T-helper 2 cell treated with Interferon-gamma antibody and Interleukin-4, amounts not matched to agents 100 ng/mL and 5 ng/mL, for 36 hours (primary cell): ENCODE data around the gene DGKK. TPM values are rescaled to one million over a fixed set of nuclear protein-coding genes. Genes with fewer than 3 reads are reported as not detected.

ENCODE experiments used
- intact Hi-C: fragments of 100-400 bp; cut with micrococcal nuclease; formaldehyde crosslinking; loops from one replicate; pipeline ENCODE4 v1.15.1; 2023
- total RNA-seq: library from RNA; stranded (reverse); gene quantifications from 2 replicates; pipeline ENCODE4 v1.2.3, GENCODE V29; 2022

The DGKK gene
- not detected in 2 replicates for total RNA-seq

GRCh38 chrX:50470103-50471031, at the start of gene DGKK:
Gene DGKK, minus strand, starts transcription at chrX:50470825. Its CDS starts 147 bp downstream, at chrX:50470678.
- intact Hi-C loops, result no loop called here

DNA sequence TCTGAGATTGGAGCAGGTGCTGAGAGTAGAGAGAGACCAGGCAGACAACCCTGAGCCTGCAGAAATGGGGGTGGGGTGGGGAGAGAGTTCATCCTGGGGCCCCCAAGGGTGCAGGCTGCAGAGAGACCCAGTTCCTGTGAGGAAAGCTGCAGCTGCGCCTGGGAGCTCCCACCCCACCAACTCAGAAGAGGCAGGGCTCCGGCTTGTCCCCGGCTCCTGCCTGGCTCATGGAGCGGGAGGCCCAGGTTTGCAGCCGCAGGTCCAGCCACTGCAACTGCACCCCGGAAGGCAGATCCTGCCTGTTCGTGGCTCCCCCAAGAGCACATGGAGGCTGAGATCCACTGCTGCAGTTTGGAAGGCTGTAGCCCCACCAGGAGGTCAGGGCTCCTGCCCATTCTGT, 44.2 kb upstream of the DGKK start:
- intact Hi-C loops, result no loop called here

DNA sequence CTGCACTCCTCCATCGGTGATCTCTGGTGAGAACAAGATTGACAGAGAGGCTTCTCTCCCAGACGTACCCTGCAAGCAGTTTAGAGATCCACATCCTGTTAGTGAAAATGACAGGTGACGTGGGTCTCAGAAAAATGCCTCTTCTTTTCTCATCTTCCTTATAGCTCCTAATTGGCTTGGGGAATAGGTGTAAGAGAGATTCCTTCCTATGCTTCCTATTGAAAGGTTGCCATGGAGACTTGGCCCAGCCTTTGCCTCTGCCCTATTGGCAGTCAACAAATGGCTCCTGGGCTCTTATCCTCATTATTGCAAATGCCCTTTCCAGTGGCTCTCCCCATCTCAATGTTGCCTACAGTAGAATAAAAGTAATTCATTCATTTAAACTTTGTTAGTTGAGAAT, 26.5 kb upstream of the DGKK start:
- intact Hi-C loops, result no loop called here

DNA sequence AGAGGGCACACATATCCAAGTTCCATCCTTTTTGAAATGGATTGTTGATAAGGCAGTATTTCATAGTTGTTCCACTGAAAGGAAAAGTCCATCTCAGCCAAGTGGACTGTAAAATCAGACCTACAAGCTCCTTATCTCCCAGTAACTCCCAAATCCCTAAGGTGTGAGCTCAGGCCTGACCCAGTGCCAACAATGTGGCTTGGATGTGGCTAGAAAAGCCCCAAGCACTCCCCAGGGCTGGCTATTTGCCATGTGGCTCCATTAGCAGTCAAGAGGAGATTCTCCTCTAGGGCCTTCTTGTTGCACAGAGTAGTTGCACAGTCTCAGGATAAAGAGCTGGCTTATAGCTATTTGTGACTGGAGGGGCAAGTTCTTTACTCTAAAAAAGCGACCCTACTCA, 25.0 kb upstream of the DGKK start:
- intact Hi-C loops, result no loop called here

DNA sequence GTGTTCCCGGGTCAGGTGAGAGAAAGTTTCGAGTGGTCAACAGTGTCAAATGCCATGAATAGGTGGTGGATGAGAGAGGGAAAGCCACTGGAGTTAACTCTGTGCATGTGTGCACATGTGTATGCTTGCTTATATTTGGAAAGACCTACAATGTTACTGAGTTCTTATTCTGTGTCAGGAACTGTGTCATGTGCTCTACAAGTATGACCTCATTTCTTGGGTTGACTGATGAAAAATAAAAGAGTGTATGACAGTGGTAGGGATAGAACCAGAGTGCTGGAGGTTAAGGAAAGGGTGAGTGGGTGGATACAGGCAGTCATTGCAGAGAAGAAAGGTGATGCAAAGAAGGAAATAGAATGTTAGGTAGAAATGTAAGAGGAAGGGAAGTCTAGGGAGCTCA, 22.1 kb upstream of the DGKK start:
- intact Hi-C loops, result no loop called here

DNA sequence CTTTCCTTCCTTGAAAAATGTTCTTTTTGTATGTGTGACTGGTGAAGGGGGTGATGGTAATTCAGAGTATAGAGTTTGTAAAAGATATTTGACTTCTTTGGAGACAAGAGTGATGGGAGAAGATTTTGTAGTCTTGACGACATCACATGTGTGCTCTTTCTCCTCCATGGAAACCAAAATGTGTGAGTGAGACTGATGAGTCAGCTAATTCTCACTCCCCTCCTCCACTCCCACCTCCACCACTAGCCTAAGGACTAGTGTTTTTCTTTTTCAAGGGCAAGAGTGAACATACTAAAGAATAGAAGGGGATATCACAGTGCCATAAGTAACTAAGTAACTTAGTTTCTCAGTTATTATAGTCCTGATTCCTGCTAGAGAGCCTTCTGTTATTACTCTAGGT, 14.0 kb upstream of the DGKK start:
- intact Hi-C loops, result no loop called here

GRCh38 chrX:50483283-50483682, 12.7 kb upstream of the DGKK start:
- intact Hi-C loops, result no loop called here

DNA sequence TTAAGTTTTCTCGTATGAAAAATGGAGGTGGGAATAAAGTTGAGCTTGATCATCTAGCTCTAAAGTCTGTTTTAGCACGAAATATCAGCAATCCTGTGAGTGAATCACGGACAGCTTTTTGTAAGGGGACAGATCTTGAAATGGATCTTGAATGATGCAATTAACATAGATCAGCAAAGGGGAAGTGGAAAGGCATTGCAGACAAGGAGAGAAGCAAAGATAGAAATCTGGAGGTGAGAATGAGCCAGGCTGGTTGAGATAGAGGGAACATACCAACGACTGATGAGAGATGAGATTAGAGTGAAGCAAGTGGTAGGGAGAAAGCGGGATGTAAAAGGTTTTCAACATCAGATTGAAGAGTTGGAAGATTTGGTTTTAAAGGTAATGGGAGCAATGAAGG, 4.6 kb upstream of the DGKK start:
- intact Hi-C loops, result no loop called here

DNA sequence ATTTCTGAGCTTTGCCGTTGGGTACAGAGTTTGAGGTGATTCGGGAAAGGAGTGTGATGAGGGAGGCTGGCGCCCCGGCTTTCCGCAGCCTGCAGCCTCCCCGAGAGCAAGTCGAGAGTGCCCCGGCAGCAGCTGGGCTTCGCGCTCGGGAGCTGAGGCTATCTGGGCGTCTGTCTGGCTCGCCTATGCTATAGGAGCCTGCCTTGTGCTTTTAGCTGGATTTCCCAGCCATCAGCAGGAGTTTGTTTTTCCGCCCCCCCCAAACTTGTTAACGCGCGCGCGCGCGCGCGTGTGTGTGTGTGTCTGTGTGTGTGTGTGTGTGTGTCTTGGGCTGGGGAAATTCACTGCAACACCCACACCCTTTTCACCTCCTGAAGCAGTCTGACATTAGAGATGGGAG, 765 bp upstream of the DGKK start:
- intact Hi-C loops, result no loop called here

GRCh38 chrX:50469206-50469605, 1.4 kb downstream of the DGKK start:
- intact Hi-C loops, result no loop called here

DNA sequence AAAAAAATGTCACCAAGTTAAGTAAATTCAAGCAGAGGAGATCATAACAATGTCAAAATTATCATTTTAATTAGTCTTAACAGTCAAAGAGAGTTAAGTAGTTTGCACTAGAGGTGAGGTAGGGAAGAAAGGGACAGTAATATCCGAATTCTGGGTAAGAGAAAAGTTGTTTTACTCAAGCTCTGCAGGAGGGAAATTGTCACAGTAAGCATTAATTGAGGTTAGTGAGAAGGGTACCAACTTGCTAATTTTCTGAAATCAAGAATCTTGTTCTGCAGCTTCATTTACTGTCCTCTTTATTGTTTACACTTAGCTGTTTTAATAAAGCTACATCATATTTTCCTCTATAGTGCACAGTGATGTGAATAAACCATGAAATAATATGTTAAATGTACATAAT, 11.0 kb downstream of the DGKK start:
- intact Hi-C loops, result no loop called here

- intact Hi-C loops, result no loop called here
These were observed 12.1 kb downstream of the DGKK start for GRCh38 chrX:50458483-50458882.

GRCh38 chrX:50456712-50457484, 13.7 kb downstream of the DGKK start:
- intact Hi-C loops, result no loop called here

GRCh38 chrX:50452782-50453181, 17.8 kb downstream of the DGKK start:
- intact Hi-C loops, result no loop called here

DNA sequence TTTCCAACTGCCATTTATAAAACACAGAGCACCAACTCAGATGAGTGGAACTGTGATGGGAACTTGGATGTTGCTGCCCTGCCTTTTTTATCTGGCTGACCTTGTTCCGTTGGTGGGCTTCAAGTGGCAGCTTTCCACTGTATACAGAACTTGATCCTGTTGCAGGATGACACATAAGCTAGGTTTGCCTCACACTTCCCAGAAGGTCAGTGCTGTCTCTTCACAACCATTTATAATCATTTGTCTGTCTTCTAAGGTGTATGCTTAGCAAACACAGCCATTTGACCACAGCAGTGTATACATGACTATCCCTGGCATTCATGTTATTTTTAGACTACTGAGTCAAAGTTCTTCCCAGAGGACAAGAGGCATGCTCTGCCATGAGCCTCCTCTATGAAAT, 20.3 kb downstream of the DGKK start:
- intact Hi-C loops, result no loop called here

DNA sequence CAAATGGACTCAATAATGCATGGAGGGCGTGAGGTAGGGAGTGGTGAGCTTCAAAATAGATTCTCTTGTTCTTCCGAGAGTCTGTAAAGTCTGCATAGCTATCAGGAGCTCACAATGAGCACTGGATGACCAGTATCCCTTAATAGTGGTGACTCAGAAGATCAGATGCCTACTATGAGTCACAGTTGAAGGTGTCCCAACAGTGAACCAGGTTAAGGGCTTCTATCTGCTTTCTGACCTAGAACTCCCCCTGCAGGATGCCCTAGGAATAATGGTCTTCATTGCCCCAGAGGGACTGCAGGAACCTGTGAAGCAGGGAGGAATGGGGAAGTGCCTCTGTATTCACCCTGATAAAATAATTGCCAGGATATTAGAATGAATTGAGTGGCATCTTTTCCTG, 22.1 kb downstream of the DGKK start:
- intact Hi-C loops, result loop anchor here (5.0 kb wide), 1 partner anchor 531 kb away; no protein-coding TSS in a partner anchor

DNA sequence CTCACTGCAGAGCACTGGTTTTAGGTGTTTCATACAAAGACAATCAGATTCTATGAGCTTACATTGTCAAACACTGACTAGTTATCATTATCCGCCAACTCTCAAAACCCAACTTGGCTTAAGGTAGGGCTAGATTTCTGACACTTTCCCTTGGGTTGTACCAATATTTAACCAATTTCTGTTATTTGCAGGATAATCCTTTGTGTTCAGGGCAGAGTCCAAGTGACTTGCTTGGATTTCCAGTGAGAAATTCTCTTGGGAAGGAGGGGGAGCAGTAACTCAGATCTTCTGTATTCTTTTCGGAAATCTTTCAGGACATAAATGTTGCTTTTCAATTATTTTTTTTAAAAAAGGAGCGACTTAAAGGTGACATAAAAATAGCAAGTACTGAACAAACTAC, 23.1 kb downstream of the DGKK start:
- intact Hi-C loops, result loop anchor here (5.0 kb wide), 1 partner anchor 530 kb away; no protein-coding TSS in a partner anchor

DNA sequence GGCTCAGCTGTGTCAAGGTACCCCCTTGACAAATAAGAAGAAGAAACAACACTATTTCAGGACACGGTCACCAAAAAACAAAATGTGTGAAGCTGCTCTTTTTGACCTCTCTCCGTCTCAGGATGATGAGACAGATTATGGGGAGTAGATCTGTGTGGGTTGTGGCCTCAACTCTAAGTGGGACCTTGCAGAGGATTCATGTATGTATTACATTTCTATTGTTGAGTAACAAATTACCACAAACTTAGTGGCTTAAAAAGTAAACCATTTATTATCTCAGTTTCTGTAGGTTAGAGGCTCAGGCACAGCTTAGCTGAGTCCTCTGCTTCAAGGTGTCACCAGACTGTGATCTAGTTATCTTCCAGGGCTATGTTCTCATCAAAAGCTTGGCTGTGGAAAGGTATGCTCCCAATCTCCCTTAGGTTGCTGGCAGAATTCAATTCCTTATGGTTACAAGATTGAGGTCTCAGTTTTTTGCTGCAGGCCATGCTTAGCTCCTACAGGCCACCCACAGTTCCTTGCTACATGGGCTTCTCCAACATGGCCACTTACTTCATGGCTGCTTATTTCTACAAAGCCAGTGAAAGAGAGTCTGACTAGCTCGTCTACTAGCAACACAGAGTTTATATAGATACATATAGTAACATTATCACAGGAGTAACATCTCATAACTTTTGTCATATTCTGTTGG, 28.1 kb downstream of the DGKK start:
- intact Hi-C loops, result no loop called here

- intact Hi-C loops, result no loop called here
These were observed 33.8 kb downstream of the DGKK start for GRCh38 chrX:50436797-50437196.

DNA sequence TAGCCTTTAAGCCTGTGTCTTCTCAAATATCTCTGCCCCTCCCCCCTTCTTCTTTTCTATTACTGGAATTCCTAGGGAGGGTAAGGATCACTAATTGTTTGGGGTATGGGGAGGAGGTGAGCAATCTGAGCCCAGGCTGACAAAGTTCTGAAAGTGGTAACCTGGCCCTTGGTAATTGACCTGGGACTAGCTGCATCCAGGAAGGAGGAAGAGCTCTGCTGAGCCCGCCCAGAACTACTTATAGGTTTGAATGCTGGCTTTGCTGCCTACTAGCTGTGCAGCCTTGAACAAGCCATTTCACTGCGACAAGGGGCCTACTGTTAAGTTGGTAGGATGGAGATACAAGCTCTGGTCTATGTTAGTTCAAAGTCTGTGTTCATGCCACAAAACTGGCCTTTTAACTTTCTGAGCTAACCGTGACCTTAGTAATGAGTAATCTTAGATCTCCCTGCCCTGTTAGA, 37.8 kb downstream of the DGKK start:
- intact Hi-C loops, result no loop called here

DNA sequence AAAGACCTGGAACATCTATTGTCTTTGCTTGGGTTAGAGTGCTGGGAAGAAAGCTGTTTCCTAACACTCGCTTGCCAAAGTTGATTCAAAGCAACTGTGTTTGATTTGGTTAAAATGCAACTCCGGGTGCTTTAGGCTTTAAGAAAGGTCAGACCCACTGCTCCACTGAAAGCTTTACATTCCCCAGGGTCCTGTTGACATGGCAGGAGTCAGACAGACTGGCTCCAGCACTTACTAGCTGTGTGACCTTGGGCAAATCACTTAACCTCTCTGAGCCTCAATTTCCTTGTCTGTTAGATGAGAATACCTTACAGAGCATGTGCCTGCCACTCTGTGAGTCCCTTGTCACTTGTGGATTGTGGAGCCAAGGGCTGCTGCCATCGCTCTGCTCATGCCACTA, 39.0 kb downstream of the DGKK start:
- intact Hi-C loops, result no loop called here
